ENCODE data around the gene LGR5.
A peak's percentile ranks its signal among the peaks of the same experiment; 100 is the strongest.

LGR5 gene

DNA sequence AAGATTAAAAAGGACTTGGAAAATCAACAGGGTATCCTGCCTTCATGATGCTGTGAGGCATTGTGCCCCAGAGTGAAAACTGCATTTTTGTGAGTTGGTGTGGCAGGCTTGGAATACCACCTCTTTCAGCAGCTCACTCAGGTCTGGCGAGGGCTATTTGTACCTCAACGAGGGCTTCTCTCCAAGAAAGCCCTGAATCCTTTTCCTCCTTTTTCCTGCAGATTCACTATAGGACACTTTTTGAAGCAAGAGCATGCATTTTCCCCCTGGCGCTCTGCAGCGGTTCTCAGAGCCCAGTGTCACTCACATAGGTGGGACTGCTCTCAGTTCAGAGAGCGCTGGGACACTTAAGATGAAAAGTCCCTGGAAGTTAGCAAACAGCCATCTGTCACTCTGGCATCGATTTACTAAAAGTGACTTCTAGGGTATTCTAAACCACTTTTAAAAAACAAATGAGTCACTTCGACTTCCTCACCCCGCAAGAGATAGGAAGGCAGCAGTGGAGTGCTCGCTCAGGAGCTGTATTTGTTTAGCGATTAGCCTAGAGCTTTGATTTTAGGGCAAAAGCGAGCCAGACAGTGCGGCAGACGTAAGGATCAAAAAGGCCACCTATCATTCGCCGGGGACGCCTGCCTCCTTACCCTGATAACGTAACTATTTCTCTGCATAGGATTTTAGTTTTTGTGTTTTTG, 782 bp upstream of the LGR5 start:
- DNase-seq = no peak

DNA sequence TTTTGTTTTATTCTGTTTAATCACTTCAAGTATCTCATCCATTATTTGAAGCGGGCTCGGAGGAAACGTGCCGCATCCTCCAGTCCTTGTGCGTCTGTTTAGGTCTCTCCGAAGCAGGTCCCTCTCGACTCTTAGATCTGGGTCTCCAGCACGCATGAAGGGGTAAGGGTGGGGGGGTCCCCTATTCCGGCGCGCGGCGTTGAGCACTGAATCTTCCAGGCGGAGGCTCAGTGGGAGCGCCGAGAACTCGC, 311 bp upstream of the LGR5 start:
- DNase-seq = no peak

DNA sequence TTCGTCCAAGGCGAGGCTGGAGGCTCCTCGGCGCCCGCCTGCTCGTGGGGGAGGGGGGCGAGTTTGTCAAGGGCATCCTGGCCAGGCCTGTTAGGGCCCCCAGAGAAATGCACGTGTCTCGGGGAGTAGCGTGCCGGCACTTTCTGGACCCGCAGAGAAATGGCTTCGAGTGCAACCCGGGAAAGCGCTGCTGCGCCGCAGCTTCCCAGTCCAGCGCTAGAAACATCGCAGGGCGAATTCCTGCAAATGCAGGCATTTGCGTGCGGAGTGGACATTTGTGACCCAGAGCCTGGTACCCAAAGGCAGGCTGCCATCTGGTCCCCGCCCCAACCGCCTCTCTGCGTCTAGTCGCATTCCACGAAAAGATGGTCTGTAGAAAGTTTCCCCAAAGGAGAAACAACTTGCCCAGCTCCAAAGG, 756 bp downstream of the LGR5 start:
- DNase-seq = no peak

DNA sequence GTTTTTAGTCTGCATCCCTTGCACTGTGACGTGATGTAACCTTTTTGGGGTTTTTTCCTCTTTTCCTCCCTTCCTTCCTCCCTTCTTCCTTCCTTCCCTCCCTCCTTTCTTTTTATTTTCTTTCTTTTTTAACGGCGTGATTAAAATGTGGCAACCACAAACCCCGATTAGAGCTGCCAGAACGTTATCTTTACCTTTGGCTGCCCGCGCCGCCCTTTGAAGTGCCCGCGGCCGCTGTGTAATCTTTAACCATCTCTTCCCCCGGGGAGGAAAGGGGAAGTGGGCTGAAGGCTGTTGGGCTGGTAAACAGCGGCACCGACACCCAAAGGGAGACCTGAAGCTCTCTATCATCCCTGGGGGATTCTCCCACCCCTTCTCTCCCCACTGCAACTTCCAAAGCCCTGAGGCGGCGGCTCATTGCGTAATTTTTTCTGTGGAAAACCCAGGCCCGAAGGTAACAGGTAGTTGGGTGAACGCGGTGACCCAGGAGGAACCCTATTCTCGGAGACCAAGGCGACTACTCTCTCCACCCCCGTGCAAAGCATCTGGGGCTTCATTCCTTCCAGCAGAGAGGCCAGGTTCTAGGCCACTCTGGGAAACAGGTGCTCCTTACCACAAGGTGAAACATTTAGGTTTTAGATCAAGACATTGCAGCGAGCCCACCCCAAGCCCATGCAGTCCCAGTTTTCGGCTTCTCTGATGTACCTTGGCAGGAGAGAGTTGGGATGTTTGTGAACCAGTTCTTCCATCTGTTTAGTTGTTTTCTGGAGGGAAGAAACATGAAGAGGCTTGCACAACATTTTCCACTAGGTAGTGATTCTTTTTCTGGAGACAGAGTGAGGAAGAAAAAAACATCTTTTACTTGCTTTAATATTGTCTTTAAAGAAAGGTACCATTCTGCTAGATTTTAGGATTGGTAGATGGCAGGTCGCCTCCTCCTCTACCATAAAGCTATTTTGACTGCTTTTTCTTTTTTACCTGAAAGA, 1.5 kb downstream of the LGR5 start:
- no peak for DNase-seq

- DNase-seq = no peak
These were observed 2.4 kb downstream of the LGR5 start for GRCh38 chr12:71441836-71442566.

- DNase-seq = no peak
These were observed 3.0 kb downstream of the LGR5 start for GRCh38 chr12:71442567-71442931.

DNA sequence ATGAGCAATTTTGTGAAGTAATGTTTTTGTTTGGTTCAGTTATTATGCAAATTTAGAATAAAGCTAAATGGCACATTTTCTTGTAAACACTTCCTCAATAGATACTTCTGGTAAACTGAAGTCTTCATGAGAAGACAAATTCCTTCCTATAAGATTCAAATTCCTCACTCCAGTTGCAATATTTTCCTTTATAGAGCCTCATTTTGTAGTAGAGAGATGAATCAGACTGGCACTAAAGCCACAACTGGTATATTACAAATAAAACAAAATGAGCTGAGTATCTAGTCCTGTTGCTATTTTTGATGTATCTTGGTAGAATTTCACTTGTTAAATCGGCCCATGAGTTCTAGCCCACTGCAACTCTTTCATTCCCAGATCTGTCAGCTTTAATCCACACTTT, 5.5 kb downstream of the LGR5 start:
- no peak for DNase-seq

- DNase-seq = no peak
These were observed 8.1 kb downstream of the LGR5 start for GRCh38 chr12:71447691-71448132.

DNA sequence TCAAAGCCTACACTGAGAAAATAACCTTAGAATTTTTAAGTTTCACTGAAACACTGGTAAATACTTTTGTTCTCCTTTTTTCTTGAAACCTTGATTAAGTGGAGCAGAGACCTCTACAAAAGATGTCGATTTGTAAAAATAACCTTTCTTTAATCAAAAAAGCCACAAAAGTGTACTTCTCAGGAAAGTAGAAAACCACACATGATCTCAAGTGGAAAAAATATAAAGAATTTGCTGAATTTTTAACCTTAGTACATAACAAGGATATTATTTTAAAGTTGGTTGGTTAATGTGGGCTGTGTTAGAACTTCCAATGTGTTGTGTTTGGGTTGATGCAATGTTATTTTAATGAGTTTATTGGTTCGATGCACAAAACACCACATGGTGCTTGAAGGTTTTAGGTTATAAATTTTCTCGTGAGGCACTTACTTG, 8.6 kb downstream of the LGR5 start:
- DNase-seq = peak; percentile 60

DNA sequence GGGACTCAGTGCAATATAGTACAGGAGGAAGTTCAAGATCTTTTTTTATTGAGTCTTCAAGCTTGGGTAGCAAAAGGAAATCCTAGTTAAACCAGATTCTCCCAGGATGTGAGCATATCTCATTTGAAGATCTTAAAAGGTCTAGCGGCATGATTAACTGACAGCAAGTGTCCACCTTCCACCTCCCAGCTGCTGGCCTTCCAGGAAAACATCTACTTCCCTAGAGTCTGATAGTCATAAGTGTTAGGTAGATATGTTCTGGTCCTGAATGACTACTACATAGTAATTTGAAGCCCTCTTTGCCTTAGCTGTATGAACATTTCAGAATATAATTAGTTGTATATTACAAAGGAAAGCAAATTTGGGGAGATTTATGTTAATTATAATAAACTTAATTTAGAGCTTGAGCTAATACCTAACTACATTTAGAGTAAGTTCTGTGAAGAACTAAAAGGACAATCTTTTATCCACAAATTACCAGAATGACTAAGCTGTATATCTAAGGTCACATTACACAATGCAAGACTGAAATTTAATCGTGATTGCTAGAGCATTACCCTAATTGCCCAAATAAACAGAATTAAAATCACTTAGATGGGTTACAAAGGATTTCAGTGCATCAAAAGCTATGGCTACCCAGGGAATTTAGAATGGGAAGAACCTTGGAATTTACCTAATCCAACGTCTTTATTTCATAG, 9.9 kb downstream of the LGR5 start:
- no peak for DNase-seq

DNA sequence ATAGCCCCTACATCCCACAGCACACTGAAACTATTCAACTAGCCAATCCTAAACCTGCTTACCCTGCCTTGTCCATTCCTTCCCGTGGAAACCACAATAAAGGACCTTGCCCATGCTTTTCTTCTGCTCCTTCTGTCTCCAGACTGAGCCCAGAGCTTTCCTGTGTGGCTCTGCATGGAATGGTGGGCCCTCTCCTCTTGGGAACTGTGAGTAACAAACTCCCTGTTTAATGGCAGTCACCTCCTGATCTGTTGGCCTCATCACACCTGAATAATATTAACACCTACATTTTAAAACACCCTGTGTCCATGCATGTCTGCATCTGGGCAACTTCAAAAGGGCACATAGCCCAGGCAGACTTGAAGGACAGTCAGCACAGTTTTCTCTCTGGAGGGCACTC, 12.4 kb downstream of the LGR5 start:
- DNase-seq = no peak

- no peak for DNase-seq
These were observed 15.6 kb downstream of the LGR5 start for GRCh38 chr12:71455028-71455737.

- DNase-seq = no peak
These were observed 16.7 kb downstream of the LGR5 start for GRCh38 chr12:71456316-71456715.

DNA sequence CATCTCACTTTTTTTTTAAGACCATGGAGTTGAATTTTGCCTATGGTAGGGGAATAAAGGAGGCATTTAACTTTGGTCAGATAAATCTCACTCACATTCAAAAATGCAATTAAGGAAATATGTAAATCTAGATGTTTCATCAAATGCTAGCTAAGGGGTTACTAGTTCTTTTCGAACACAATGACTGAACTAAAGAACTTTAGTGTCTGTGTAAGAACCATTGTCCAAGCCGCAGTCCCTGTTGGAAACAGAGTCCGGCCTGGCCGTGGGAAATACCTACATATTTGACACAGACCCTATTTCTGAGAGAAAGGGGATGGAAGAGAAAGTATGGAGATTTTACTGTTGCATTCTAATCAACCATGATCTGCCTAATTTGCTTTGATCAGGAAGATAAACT, 17.4 kb downstream of the LGR5 start:
- no peak for DNase-seq

- no peak for DNase-seq
These were observed 20.7 kb downstream of the LGR5 start for GRCh38 chr12:71460318-71460717.

DNA sequence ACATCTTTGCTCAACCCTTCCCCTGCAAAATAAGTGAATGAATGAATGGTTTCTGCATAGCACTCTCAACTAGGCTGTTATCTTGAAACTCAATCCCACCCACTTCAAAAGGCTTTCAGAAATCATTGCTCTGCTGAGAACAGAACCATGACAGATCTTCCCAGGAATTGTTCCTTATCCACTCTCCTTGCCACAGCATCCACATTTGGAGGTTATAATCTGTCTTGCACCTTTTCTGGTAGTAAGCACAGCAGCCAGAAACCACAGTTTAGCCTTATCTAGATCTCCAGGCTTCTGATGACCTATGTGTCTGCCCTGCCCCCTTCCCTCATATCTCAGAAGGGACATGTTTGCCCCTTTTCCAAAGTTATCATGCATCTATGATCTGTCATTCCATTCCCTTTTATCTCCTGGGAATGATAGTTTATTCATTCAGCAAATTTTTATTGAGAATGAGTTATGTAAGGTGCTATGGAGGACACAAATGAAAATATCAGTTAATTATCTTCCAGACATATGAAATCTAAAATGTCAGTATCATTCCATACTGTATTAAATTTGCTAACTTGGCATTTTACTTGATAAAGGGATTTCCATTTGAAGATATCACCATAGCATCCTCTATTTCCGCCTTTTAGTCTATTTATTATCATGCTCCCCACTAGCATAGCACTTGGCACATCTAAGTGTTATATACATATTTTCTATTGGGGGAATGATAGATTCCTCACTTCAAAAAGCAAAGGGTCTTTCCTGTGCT, 21.4 kb downstream of the LGR5 start:
- no peak for DNase-seq

GRCh38 chr12:71461787-71462328, 22.3 kb downstream of the LGR5 start:
- DNase-seq = no peak

DNA sequence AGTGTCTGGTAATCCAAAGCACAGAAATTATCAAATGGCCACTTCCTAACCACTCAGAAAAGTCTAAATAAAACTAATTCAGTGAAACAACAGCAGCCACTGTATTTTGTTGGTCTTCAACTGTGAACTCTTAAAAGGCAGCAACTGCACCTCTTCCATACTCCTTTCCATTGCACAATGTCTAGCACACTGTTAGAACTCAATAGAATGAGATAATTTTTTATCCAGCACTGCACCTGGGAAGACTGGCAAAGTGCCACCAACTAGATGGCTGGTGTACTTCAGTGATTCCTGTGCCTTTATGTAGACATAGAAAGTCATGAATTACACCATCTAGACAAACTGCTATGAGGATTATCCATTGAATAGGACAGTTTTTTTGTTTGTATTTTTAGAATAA, 26.2 kb downstream of the LGR5 start:
- DNase-seq = no peak

DNA sequence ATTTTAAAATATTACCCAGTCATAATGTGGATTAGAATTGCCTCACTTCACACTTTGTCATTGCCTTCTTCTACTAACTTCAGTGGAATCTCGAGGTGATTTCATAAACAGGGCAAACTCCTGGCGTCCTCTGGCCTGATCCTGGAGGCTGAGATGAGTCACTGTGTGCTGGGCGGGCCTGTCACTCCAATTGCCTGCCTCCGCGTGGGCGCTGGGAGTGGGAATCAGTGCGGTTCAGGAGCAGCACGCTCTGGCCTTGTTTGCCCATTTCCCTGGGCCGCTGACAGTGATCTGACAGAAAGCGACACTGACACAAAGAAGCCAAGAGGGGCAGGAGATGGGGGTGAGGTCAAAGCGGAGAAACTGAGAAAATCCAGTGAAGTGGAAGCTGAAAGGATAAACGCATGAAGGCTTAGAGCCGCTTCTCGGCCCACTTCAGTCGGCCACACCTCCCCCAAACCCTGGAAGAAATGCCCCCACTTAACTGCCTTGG, 29.7 kb downstream of the LGR5 start:
- peak; percentile 11 for DNase-seq

GRCh38 chr12:71472441-71472911, 32.9 kb downstream of the LGR5 start:
- DNase-seq = peak; percentile 82

DNA sequence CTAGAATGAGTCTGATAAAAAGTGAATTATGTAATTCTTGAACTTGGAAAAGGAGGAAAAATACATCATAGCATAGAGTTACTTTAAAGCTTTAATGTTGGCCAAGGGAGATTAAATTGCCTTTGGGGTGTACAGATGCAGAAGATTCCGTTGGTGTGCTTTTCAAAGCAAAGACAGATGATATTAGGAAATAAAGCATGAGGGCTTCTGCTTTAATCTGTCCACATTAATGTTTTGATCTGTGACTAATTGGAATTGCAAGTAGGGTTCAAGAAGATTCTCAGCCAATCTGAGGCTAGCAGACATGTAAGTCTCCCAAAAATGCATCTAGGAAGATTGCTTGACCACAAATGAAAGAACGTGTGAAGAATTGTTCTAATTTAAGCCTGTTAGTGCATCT, 35.2 kb downstream of the LGR5 start:
- peak; percentile 11 for DNase-seq

Measured in fibroblast of upper back skin (primary cell).